Vagina (tissue), 2 donors: ENCODE results near the gene DUSP28.

Experiments
- CTCF ChIP-seq, 3 experiments: fragments of 450-650 bp in 2 of 3; fragments of 200-600 bp in 1 of 3; sonication (generic) in 1 of 3; IDR thresholded peaks; one replicate each; pipeline ENCODE4 v1.5.1; 2017 to 2019; ENCODE audit warnings: antibody characterized with exemption in 3 of 3, mild to moderate bottlenecking in 2 of 3, moderate library complexity in 2 of 3
- POLR2A ChIP-seq, 2 donors: fragments of 450-650 bp; IDR thresholded peaks; one replicate each; pipeline ENCODE4 v1.6.1; 2017; ENCODE audit warnings: antibody characterized with exemption in 2 of 2, mild to moderate bottlenecking in 2 of 2, moderate library complexity in 2 of 2

GRCh38 chr2:240520974-240521350 lies 39.2 kb upstream of the DUSP28 start:
- TF ChIP-seq CTCF (IDR thresholded peaks at IDR 0.05) (no peak), POLR2A (IDR thresholded peaks at IDR 0.05) (no peak)
